ENCODE measurements around the gene CALML5.
A peak's percentile ranks its signal among the peaks of the same experiment; 100 is the strongest.

CALML5 gene

GRCh38 chr10:5461914-5462840 lies 37.2 kb downstream of the CALML5 start:
- Mint-ChIP-seq H3K27ac (no peak overlapping the region), H3K27me3 (no peaks in the 10 kb centered on the region), H3K36me3 (ENCODE audit: low read depth) (peaks cover 16% of the 10 kb centered on the region), H3K4me3 (no peak overlapping the region), H3K4me1 (ENCODE audit: low read depth) (peaks cover 5% of the 10 kb centered on the region), H3K9me3 (no peaks in the 10 kb centered on the region)

- Mint-ChIP-seq H3K4me1 (ENCODE audit: low read depth) (peaks cover 5% of the 10 kb centered on the region), H3K36me3 (ENCODE audit: low read depth) (peaks cover 22% of the 10 kb centered on the region), H3K4me3 (no peak overlapping the region), H3K27me3 (no peaks in the 10 kb centered on the region), H3K9me3 (no peaks in the 10 kb centered on the region), H3K27ac (no peak overlapping the region)
These were observed 38.2 kb downstream of the CALML5 start for GRCh38 chr10:5461203-5461588.

DNA sequence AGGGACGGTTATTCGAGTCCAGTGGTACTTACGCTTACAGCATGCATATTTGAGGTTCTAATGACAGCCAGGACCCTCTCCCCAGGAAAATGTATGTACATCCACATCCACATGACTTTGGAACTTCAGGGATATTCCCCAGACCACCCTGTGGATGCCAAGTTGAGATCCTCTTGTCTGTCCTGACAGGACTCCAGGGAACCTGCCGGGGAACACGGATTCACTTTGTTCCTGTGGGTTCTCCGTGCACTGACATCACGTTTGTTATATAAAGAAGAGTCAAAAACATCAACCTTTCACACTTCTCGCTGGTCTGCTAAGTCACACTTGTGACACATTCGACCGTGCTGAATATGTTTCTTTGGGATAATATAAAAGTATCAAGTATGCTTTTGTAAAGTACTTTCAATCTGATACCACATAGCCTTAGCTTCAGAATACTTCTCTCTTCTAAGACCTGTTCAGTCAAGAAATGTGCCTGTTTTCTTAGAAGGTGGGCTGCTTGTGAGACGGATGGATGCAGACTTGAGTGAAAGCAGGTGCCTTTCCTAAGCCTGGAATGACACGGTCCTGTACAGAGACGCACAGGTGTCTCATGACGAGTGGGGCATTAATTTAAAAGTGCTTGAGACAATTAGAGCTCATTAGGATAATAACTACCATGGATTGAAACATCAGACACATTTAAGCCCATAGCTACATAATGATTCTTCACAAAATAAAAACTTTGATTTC lies 38.7 kb downstream of the CALML5 start:
- no peak overlapping the region for H3K27ac Mint-ChIP-seq
- peaks cover 5% of the 10 kb centered on the region for H3K4me1 Mint-ChIP-seq (ENCODE audit: low read depth)
- no peak overlapping the region for H3K4me3 Mint-ChIP-seq
- no peaks in the 10 kb centered on the region for H3K27me3 Mint-ChIP-seq
- peaks cover 28% of the 10 kb centered on the region for H3K36me3 Mint-ChIP-seq (ENCODE audit: low read depth)
- no peaks in the 10 kb centered on the region for H3K9me3 Mint-ChIP-seq

DNA sequence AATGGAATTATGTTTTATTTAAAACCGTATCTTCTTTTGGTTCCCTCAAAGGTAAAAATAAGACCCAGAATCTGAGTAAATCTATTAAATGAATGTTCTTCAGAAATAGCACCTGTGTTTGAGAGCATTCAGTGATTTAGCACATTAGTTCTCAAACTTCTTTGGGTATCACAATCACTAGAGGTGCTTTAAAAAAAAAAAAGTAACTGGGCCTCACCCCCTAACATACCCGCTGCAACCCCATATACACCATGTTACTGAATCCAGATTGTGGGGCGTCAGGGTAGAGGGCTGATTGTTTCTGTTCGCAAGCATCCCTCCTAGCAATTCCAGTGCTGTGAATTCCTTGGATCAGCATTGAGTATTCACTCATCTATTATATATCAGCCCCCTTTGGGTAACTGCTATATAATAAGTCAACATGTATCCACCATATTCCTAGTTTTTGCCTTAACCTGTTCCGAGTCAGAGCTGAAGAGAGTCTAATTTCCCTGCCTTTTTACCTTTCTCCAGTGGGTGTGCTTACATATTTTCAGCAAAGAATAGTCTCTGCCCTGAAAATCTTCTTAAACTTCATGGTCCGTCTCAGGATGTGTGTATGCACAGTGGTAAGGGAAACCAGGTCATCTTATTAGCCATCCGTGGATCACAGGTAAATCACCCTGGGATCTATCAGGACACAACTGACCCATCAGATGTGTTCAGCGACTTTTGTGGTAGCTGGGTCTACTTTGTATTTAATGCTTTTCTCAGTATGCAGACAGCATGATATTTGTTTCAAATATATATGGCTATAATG lies 40.2 kb downstream of the CALML5 start:
- Mint-ChIP-seq H3K36me3 (ENCODE audit: low read depth) (peaks cover 43% of the 10 kb centered on the region), H3K27ac (no peak overlapping the region), H3K9me3 (no peaks in the 10 kb centered on the region), H3K4me3 (no peak overlapping the region), H3K4me1 (ENCODE audit: low read depth) (peaks cover 5% of the 10 kb centered on the region), H3K27me3 (no peaks in the 10 kb centered on the region)

- Mint-ChIP-seq H3K27me3 (no peaks in the 10 kb centered on the region), H3K4me1 (ENCODE audit: low read depth) (peaks cover 5% of the 10 kb centered on the region)
These were observed 40.9 kb downstream of the CALML5 start for GRCh38 chr10:5458425-5458824.

GRCh38 chr10:5457741-5458140 lies 41.6 kb downstream of the CALML5 start:
- Mint-ChIP-seq H3K27ac (no peak overlapping the region), H3K36me3 (ENCODE audit: low read depth) (peaks cover 57% of the 10 kb centered on the region), H3K27me3 (no peaks in the 10 kb centered on the region), H3K4me1 (ENCODE audit: low read depth) (peaks cover 5% of the 10 kb centered on the region), H3K4me3 (no peak overlapping the region), H3K9me3 (no peaks in the 10 kb centered on the region)

More at GRCh38 chr10:5458425-5458824, 40.9 kb downstream of the CALML5 start:
- H3K27ac Mint-ChIP-seq: no peak overlapping the region
- no peak overlapping the region for H3K4me3 Mint-ChIP-seq
- H3K36me3 Mint-ChIP-seq (ENCODE audit: low read depth): peaks cover 50% of the 10 kb centered on the region
- no peaks in the 10 kb centered on the region for H3K9me3 Mint-ChIP-seq

DNA sequence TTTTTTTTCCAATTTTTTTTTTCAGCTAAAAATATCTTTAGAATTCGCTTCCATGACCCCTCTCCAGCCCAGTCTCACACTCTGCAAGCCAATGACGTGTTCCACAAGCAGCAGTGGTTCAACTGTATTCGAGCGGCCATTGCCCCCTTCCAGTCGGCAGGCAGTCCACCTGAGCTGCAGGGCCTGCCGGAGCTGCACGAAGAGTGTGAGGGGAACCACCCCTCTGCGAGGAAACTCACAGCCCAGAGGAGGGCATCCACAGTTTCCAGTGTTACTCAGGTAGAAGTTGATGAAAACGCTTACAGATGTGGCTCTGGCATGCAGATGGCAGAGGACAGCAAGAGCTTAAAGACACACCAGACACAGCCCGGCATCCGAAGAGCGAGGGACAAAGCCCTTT lies 42.8 kb downstream of the CALML5 start:
- Mint-ChIP-seq H3K27ac (no peak overlapping the region), H3K4me3 (no peak overlapping the region), H3K9me3 (no peaks in the 10 kb centered on the region), H3K36me3 (ENCODE audit: low read depth) (peaks cover 65% of the 10 kb centered on the region), H3K27me3 (no peaks in the 10 kb centered on the region), H3K4me1 (ENCODE audit: low read depth) (peaks cover 5% of the 10 kb centered on the region)

DNA sequence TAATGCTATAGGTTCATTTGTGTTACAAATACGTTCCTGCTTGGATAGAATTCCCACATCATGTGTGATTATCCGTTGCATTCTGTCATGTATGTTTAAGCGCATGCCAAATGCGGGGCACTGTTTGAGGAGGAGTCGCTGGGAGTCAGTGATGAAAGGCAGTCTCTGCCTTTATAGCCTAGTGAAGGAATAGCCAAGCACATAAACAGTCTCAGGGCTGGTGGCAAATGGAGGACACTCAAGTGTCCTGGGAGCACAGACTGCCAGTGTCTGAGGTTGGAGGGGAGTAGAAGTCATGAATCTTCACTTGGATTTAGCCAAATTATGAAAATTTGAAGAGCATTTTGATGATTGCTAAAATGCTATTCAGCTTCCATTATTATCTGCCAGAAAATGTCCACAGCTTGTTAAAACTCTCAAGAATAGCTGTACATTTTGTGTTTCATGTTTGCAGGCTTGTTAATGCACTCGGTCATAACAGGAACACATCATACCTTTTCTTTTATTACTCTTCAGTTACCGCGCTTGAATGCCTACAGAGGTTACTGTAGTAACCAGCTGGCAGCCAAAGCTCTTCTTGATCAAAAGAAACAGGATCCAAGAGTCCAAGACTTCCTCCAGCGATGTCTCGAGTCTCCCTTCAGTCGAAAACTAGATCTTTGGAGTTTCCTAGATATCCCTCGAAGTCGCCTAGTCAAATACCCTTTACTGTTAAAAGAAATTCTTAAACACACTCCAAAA lies 45.5 kb downstream of the CALML5 start:
- Mint-ChIP-seq H3K27ac (no peak overlapping the region), H3K9me3 (no peaks in the 10 kb centered on the region)

GRCh38 chr10:5450605-5451384 lies 48.6 kb downstream of the CALML5 start:
- H3K4me1 Mint-ChIP-seq (ENCODE audit: low read depth): peaks cover 32% of the 10 kb centered on the region
- no peaks in the 10 kb centered on the region for H3K9me3 Mint-ChIP-seq
- no peak overlapping the region for H3K27ac Mint-ChIP-seq

More for the DNA sequence above, 45.5 kb downstream of the CALML5 start:
- H3K4me3 Mint-ChIP-seq: no peak overlapping the region
- peaks cover 62% of the 10 kb centered on the region for H3K36me3 Mint-ChIP-seq (ENCODE audit: low read depth)
- H3K27me3 Mint-ChIP-seq: no peaks in the 10 kb centered on the region
- H3K4me1 Mint-ChIP-seq (ENCODE audit: low read depth): peaks cover 6% of the 10 kb centered on the region

DNA sequence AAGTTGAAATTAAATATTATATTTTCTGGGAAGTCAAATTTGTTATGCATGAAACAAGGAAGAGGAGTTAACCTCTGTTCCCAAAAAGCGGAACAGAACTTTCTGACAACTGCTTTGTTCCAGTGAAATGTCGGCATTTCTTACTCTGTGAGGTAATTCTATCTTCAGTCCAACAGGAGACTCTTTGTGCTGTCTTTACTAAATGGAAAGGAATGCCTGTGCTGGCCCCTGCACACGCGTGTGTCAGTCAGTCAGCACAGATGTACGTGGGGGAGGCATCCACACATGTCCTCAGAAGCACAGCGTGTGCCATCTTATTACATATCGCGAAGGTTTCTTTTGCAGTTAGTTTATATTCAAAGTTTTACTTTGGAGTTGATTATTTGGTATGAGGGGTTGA lies 49.5 kb downstream of the CALML5 start:
- H3K27me3 Mint-ChIP-seq: no peaks in the 10 kb centered on the region
- H3K36me3 Mint-ChIP-seq (ENCODE audit: low read depth): peaks cover 35% of the 10 kb centered on the region
- H3K4me1 Mint-ChIP-seq (ENCODE audit: low read depth): peaks cover 34% of the 10 kb centered on the region
- H3K4me3 Mint-ChIP-seq: peak overlapping the region; percentile 11
- no peaks in the 10 kb centered on the region for H3K9me3 Mint-ChIP-seq
- no peak overlapping the region for H3K27ac Mint-ChIP-seq

More at GRCh38 chr10:5450605-5451384, 48.6 kb downstream of the CALML5 start:
- Mint-ChIP-seq H3K27me3 (no peaks in the 10 kb centered on the region), H3K36me3 (ENCODE audit: low read depth) (peaks cover 41% of the 10 kb centered on the region), H3K4me3 (no peak overlapping the region)

- peaks cover 34% of the 10 kb centered on the region for H3K4me1 Mint-ChIP-seq (ENCODE audit: low read depth)
- no peak overlapping the region for H3K4me3 Mint-ChIP-seq
- peaks cover 31% of the 10 kb centered on the region for H3K36me3 Mint-ChIP-seq (ENCODE audit: low read depth)
- peaks cover 4% of the 10 kb centered on the region for H3K27me3 Mint-ChIP-seq
- no peaks in the 10 kb centered on the region for H3K9me3 Mint-ChIP-seq
- no peak overlapping the region for H3K27ac Mint-ChIP-seq
These were observed 50.1 kb downstream of the CALML5 start for GRCh38 chr10:5449227-5449626.
